ENCODE data around the gene ZBTB40.

The ZBTB40 gene

GRCh38 chr1:22520871-22521270 lies 69.2 kb downstream of the ZBTB40 start:
- in situ Hi-C loops (cut with MboI; ENCODE audit: low sequenced_read_pairs, unreplicated experiment), result no loop called here
- no peak for TF ChIP-seq CTCF (IDR thresholded peaks at IDR 0.05; ENCODE audit: borderline replicate concordance, control extremely low read depth, extremely low read depth, insufficient read depth, missing control alignments)
- DNase-seq (ENCODE audit: low spot score), result no peak

- TF ChIP-seq CTCF (IDR thresholded peaks at IDR 0.05; ENCODE audit: borderline replicate concordance, control extremely low read depth, extremely low read depth, insufficient read depth, missing control alignments), result no peak
- in situ Hi-C loops (cut with MboI; ENCODE audit: low sequenced_read_pairs, unreplicated experiment), result no loop called here
- no peak for DNase-seq (ENCODE audit: low spot score)
Measured at GRCh38 chr1:22521692-22522091, 70.0 kb downstream of the ZBTB40 start.

GRCh38 chr1:22522221-22522743 lies 70.6 kb downstream of the ZBTB40 start:
- DNase-seq (ENCODE audit: low spot score), result no peak
- in situ Hi-C loops (cut with MboI; ENCODE audit: low sequenced_read_pairs, unreplicated experiment), result no loop called here
- no peak for TF ChIP-seq CTCF (IDR thresholded peaks at IDR 0.05; ENCODE audit: borderline replicate concordance, control extremely low read depth, extremely low read depth, insufficient read depth, missing control alignments)

GRCh38 chr1:22524481-22524880 lies 72.8 kb downstream of the ZBTB40 start:
- in situ Hi-C loops (cut with MboI; ENCODE audit: low sequenced_read_pairs, unreplicated experiment), result no loop called here
- no peak for DNase-seq (ENCODE audit: low spot score)
- no peak for TF ChIP-seq CTCF (IDR thresholded peaks at IDR 0.05; ENCODE audit: borderline replicate concordance, control extremely low read depth, extremely low read depth, insufficient read depth, missing control alignments)

- no peak for DNase-seq (ENCODE audit: low spot score)
- no peak for TF ChIP-seq CTCF (IDR thresholded peaks at IDR 0.05; ENCODE audit: borderline replicate concordance, control extremely low read depth, extremely low read depth, insufficient read depth, missing control alignments)
- in situ Hi-C loops (cut with MboI; ENCODE audit: low sequenced_read_pairs, unreplicated experiment), result no loop called here
Measured at GRCh38 chr1:22525211-22525610, 73.6 kb downstream of the ZBTB40 start.

GRCh38 chr1:22525646-22526045 lies 74.0 kb downstream of the ZBTB40 start:
- DNase-seq (ENCODE audit: low spot score), result no peak
- no peak for TF ChIP-seq CTCF (IDR thresholded peaks at IDR 0.05; ENCODE audit: borderline replicate concordance, control extremely low read depth, extremely low read depth, insufficient read depth, missing control alignments)
- in situ Hi-C loops (cut with MboI; ENCODE audit: low sequenced_read_pairs, unreplicated experiment), result no loop called here

- DNase-seq (ENCODE audit: low spot score), result no peak
- in situ Hi-C loops (cut with MboI; ENCODE audit: low sequenced_read_pairs, unreplicated experiment), result no loop called here
- TF ChIP-seq CTCF (IDR thresholded peaks at IDR 0.05; ENCODE audit: borderline replicate concordance, control extremely low read depth, extremely low read depth, insufficient read depth, missing control alignments), result no peak
Measured at GRCh38 chr1:22526098-22526497, 74.4 kb downstream of the ZBTB40 start.

Data from GM13976 (cell line).